HEK293 (cell line): ENCODE data around the gene LRRK1.

Experiments used
- ZNF138 ChIP-seq: fragments of 450-650 bp; formaldehyde crosslinking; IDR thresholded peaks from 2 replicates; pipeline ENCODE4 v1.5.1; 2016; ENCODE audit warnings: missing biosample characterization, missing genetic modification characterization, borderline replicate concordance
- ZNF335 ChIP-seq: fragments of 450-650 bp; formaldehyde crosslinking; conservative IDR thresholded peaks from 2 replicates; pipeline ENCODE4 v1.5.1; 2016; ENCODE audit warnings: missing biosample characterization, missing genetic modification characterization
- ZNF354C ChIP-seq: fragments of 450-650 bp; formaldehyde crosslinking; IDR thresholded peaks from 2 replicates; pipeline ENCODE4 v1.5.1; 2016; ENCODE audit warnings: missing biosample characterization, missing genetic modification characterization, low read depth, borderline replicate concordance
- ZNF558 ChIP-seq: fragments of 450-650 bp; formaldehyde crosslinking; IDR thresholded peaks from 2 replicates; pipeline ENCODE4 v1.5.1; 2016; ENCODE audit warnings: missing biosample characterization, missing genetic modification characterization
- TF ChIP-seq, protein P1 (sequence below): fragments of 450-650 bp; formaldehyde crosslinking; IDR thresholded peaks from 2 replicates; pipeline ENCODE4 v1.5.1; 2016; ENCODE audit warnings: missing biosample characterization, missing genetic modification characterization
- TF ChIP-seq, protein P2 (sequence below): fragments of 450-650 bp; formaldehyde crosslinking; IDR thresholded peaks from 2 replicates; pipeline ENCODE4 v1.5.1; 2016; ENCODE audit warnings: missing biosample characterization, missing genetic modification characterization

DNA sequence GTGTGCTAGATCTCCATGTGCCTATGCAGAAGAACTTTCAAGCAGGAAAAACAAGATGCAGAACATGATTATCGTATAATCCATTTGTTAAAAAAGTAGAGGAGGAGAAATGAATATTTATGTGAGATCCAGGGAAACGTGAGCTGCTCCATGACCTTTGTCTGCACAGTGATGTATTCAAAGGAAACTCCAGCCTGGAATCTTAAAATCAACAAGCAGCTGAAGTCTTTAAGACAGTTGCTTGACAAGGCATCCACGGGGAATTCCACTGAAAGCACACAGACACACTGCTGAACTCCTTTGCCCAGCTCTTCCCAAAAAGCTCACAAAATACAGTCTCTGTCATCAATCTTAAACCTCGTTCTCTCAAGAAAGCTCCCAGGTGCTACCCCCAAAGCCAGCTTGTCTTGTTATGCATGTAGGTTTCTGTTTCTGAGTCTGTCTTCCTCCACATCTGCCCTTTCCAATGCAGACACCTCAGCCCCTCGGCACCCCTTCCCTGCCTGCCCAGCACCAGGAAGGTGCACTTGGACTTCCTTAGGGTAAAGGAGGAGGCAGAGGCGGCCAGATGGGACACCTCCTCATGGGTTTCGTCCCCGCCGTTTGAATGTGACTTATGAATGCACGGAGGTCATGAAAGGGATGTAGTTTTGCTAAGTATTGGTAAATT lies 28.7 kb downstream of the LRRK1 start:
- TF ChIP-seq, protein P1, sequence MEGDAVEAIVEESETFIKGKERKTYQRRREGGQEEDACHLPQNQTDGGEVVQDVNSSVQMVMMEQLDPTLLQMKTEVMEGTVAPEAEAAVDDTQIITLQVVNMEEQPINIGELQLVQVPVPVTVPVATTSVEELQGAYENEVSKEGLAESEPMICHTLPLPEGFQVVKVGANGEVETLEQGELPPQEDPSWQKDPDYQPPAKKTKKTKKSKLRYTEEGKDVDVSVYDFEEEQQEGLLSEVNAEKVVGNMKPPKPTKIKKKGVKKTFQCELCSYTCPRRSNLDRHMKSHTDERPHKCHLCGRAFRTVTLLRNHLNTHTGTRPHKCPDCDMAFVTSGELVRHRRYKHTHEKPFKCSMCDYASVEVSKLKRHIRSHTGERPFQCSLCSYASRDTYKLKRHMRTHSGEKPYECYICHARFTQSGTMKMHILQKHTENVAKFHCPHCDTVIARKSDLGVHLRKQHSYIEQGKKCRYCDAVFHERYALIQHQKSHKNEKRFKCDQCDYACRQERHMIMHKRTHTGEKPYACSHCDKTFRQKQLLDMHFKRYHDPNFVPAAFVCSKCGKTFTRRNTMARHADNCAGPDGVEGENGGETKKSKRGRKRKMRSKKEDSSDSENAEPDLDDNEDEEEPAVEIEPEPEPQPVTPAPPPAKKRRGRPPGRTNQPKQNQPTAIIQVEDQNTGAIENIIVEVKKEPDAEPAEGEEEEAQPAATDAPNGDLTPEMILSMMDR (tag by site-specific recombination): no peak
- TF ChIP-seq ZNF138 (tag by site-specific recombination) (no peak), ZNF335 (no peak), ZNF558 (tag by site-specific recombination) (no peak), ZNF354C (tag by site-specific recombination) (no peak)
- TF ChIP-seq, protein P2, sequence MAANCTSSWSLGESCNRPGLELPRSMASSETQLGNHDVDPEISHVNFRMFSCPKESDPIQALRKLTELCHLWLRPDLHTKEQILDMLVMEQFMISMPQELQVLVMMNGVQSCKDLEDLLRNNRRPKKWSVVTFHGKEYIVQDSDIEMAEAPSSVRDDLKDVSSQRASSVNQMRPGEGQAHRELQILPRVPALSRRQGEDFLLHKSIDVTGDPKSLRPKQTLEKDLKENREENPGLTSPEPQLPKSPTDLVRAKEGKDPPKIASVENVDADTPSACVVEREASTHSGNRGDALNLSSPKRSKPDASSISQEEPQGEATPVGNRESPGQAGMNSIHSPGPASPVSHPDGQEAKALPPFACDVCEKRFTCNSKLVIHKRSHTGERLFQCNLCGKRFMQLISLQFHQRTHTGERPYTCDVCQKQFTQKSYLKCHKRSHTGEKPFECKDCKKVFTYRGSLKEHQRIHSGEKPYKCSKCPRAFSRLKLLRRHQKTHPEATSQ (tag by site-specific recombination): no peak
